ENCODE measurements around the gene TCF7L2.

The TCF7L2 gene

DNA sequence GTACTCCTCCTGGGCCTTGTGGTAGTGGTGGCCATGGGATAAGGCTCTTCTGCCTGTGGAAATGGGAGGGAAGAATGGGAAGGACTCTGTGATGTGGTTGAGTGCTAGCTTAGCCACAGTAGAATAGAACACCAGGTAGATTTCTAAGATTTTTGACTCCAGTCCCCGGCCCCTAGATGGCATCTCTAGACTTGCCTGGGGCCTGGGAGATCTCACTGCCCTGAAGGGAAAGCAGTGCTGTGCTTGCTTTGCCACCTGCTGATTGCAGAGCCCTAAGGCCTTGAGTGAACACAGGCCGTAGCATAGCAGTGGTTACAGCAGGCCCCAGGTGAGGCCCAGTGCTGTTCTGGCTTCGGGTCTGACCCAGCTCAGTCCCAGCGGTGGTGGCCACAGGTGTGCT, 252.0 kb downstream of the TCF7L2 start:
- no peak overlapping the region for H3K4me3 ChIP-seq (ENCODE audit: low read depth, low read length, poor library complexity, severe bottlenecking)
- TF ChIP-seq EZH2 (IDR thresholded peaks at IDR 0.05; ENCODE audit: borderline replicate concordance, low read length), result no peak
- no peak overlapping the region for H3K4me2 ChIP-seq (ENCODE audit: low read length)
- no peaks in the 10 kb centered on the region for H3K79me2 ChIP-seq (ENCODE audit: insufficient read depth, low read length)
- H4K20me1 ChIP-seq (ENCODE audit: insufficient read depth, low read length), result no peaks in the 10 kb centered on the region
- H3K36me3 ChIP-seq (ENCODE audit: insufficient read depth, low read length), result no peaks in the 10 kb centered on the region
- H2AFZ ChIP-seq (ENCODE audit: low read length), result no peak overlapping the region
- H3K9me2 ChIP-seq (ENCODE audit: low read depth, low read length), result no peaks in the 10 kb centered on the region
- H3K27ac ChIP-seq (ENCODE audit: low read depth, low read length, poor library complexity, severe bottlenecking), result no peak overlapping the region
- H3F3A ChIP-seq (ENCODE audit: insufficient read depth, low read length), result no peaks in the 10 kb centered on the region
- H3K9ac ChIP-seq (ENCODE audit: low read length), result no peak overlapping the region
- H3K4me1 ChIP-seq (ENCODE audit: insufficient read depth, low read length, severe bottlenecking), result no peaks in the 10 kb centered on the region
- no peaks in the 10 kb centered on the region for H3K9me3 ChIP-seq (ENCODE audit: low read length)
- H3K27me3 ChIP-seq (ENCODE audit: insufficient read depth, low read length), result no peaks in the 10 kb centered on the region

DNA sequence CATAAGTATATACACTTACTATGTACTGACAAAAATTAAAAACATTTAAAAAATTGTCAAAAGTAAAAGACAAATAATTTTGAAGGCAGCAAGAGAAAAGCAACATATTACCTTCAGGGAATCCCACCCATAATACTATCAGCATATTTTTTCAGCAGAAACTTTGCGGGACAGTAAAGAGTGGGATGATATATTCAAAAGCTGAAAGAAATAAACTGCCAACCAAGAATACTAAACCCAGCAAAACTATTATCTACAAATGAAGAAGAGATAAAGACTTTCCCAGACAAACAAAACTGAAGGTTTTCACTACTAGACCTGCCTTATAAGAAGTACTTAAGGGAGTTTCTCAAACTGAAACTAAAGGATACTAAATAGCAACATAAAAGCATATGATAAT, 257.9 kb downstream of the TCF7L2 start:
- TF ChIP-seq, protein P1, sequence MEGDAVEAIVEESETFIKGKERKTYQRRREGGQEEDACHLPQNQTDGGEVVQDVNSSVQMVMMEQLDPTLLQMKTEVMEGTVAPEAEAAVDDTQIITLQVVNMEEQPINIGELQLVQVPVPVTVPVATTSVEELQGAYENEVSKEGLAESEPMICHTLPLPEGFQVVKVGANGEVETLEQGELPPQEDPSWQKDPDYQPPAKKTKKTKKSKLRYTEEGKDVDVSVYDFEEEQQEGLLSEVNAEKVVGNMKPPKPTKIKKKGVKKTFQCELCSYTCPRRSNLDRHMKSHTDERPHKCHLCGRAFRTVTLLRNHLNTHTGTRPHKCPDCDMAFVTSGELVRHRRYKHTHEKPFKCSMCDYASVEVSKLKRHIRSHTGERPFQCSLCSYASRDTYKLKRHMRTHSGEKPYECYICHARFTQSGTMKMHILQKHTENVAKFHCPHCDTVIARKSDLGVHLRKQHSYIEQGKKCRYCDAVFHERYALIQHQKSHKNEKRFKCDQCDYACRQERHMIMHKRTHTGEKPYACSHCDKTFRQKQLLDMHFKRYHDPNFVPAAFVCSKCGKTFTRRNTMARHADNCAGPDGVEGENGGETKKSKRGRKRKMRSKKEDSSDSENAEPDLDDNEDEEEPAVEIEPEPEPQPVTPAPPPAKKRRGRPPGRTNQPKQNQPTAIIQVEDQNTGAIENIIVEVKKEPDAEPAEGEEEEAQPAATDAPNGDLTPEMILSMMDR (IDR thresholded peaks at IDR 0.05; ENCODE audit: low read length), result no peak
- TF ChIP-seq EZH2 (IDR thresholded peaks at IDR 0.05; ENCODE audit: borderline replicate concordance, low read length), result no peak
- H3K9ac ChIP-seq (ENCODE audit: low read length), result no peak overlapping the region

DNA sequence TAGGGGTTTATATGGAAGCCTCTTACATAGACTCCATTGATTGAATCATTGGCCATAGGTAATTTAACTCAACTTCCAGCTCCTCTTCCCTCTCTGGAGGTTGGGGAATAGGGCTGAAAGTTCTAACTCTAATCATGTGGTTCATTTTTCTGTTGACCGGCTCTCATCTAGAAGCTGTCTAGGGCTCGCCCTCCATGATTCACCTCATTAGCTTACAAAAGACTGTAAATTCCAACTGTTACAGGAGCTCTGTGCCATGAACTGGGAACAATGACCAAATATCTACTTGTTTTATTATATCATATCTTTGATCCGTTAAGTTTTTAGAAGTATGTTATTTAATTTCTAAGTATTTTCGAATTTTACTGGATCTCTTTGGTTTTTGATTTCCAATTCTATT, 263.0 kb downstream of the TCF7L2 start:
- Histone ChIP-seq H3K36me3 (ENCODE audit: insufficient read depth, low read length) (no peaks in the 10 kb centered on the region; the same call in 1 of the 2 replicates), H3K27ac (ENCODE audit: low read depth, low read length, poor library complexity, severe bottlenecking) (no peak overlapping the region), H2AFZ (ENCODE audit: low read length) (no peak overlapping the region), H4K20me1 (ENCODE audit: insufficient read depth, low read length) (no peaks in the 10 kb centered on the region), H3K27me3 (ENCODE audit: insufficient read depth, low read length) (no peaks in the 10 kb centered on the region), H3K9me2 (ENCODE audit: low read depth, low read length) (no peaks in the 10 kb centered on the region), H3K9ac (ENCODE audit: low read length) (no peak overlapping the region), H3K4me1 (ENCODE audit: insufficient read depth, low read length, severe bottlenecking) (no peaks in the 10 kb centered on the region), H3K4me2 (ENCODE audit: low read length) (no peak overlapping the region), H3K9me3 (ENCODE audit: low read length) (peaks cover 5% of the 10 kb centered on the region; the same call in 1 of the 2 replicates), H3K79me2 (ENCODE audit: insufficient read depth, low read length) (no peaks in the 10 kb centered on the region), H3F3A (ENCODE audit: insufficient read depth, low read length) (no peaks in the 10 kb centered on the region), H3K4me3 (ENCODE audit: low read depth, low read length, poor library complexity, severe bottlenecking) (no peak overlapping the region)
- no peak for TF ChIP-seq EZH2 (IDR thresholded peaks at IDR 0.05; ENCODE audit: borderline replicate concordance, low read length)

More for the DNA sequence above, 257.9 kb downstream of the TCF7L2 start:
- Histone ChIP-seq H3F3A (ENCODE audit: insufficient read depth, low read length) (no peaks in the 10 kb centered on the region), H3K4me3 (ENCODE audit: low read depth, low read length, poor library complexity, severe bottlenecking) (no peak overlapping the region), H3K79me2 (ENCODE audit: insufficient read depth, low read length) (no peaks in the 10 kb centered on the region), H3K36me3 (ENCODE audit: insufficient read depth, low read length) (no peaks in the 10 kb centered on the region), H3K27ac (ENCODE audit: low read depth, low read length, poor library complexity, severe bottlenecking) (no peak overlapping the region), H2AFZ (ENCODE audit: low read length) (no peak overlapping the region), H3K4me2 (ENCODE audit: low read length) (no peak overlapping the region), H3K9me3 (ENCODE audit: low read length) (0 out of 2 replicates have a peak, but pooled peaks cover 2% of the 10 kb centered on the region), H3K4me1 (ENCODE audit: insufficient read depth, low read length, severe bottlenecking) (no peaks in the 10 kb centered on the region), H3K9me2 (ENCODE audit: low read depth, low read length) (no peaks in the 10 kb centered on the region), H4K20me1 (ENCODE audit: insufficient read depth, low read length) (no peaks in the 10 kb centered on the region), H3K27me3 (ENCODE audit: insufficient read depth, low read length) (no peaks in the 10 kb centered on the region)

DNA sequence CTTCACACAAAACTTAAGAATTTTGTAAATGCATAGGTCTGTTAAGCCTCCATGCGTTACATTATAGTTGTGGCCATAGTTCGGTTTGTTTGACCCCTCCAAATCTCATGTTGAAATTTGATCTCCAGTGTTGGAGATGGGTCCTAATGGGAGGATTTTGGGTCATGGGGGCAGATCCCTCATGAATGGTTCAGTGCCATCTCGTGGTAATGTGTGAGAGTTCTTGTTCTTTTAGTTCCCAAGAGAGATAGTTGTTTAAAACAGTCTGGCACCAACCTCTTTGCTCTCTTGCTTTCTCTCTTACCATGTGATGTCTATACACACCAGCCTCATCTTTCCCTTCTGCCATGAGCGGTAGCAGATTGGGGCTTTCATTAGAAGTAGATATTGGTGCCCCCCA, 264.3 kb downstream of the TCF7L2 start:
- no peak overlapping the region for H3K4me2 ChIP-seq (ENCODE audit: low read length)
- H3K9ac ChIP-seq (ENCODE audit: low read length), result no peak overlapping the region
- no peaks in the 10 kb centered on the region for H3K4me1 ChIP-seq (ENCODE audit: insufficient read depth, low read length, severe bottlenecking)
- H2AFZ ChIP-seq (ENCODE audit: low read length), result no peak overlapping the region
- no peaks in the 10 kb centered on the region for H3K79me2 ChIP-seq (ENCODE audit: insufficient read depth, low read length)
- H3K27me3 ChIP-seq (ENCODE audit: insufficient read depth, low read length), result no peaks in the 10 kb centered on the region
- no peak overlapping the region for H3K27ac ChIP-seq (ENCODE audit: low read depth, low read length, poor library complexity, severe bottlenecking)
- no peaks in the 10 kb centered on the region for H4K20me1 ChIP-seq (ENCODE audit: insufficient read depth, low read length)
- no peaks in the 10 kb centered on the region for H3F3A ChIP-seq (ENCODE audit: insufficient read depth, low read length)
- H3K9me2 ChIP-seq (ENCODE audit: low read depth, low read length), result no peaks in the 10 kb centered on the region
- H3K9me3 ChIP-seq (ENCODE audit: low read length), result peaks cover 3% of the 10 kb centered on the region; the same call in 1 of the 2 replicates
- no peaks in the 10 kb centered on the region; the same call in 1 of the 2 replicates for H3K36me3 ChIP-seq (ENCODE audit: insufficient read depth, low read length)
- TF ChIP-seq EZH2 (IDR thresholded peaks at IDR 0.05; ENCODE audit: borderline replicate concordance, low read length), result no peak
- TF ChIP-seq, protein P1 (IDR thresholded peaks at IDR 0.05; ENCODE audit: low read length), result no peak
- H3K4me3 ChIP-seq (ENCODE audit: low read depth, low read length, poor library complexity, severe bottlenecking), result no peak overlapping the region
